Measurements from ENCODE around the gene AP2B1.

The AP2B1 gene

DNA sequence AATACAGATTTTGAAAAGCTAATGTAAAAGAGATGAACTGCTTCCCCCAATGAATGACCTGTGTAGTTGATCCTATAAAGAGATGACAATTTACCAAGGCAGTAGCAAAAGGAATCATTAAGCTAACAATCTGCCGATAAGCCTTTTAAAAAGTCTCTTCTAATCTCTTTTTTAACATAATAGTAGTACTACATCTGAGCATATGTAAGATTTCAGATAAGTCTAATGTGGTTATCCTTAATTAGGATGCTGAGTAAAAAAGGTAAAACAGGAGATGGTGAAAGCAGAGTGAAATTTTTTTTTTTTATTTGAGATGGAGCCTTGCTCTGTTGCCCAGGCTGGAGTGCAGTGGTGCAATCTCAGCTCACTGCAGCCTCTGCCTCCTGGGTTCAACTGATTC is 118.1 kb downstream of the AP2B1 start:
- DNase-seq: no peak

GRCh38 chr17:35705705-35706104 is 118.6 kb downstream of the AP2B1 start:
- DNase-seq: no peak

- no peak for DNase-seq
These were observed 121.0 kb downstream of the AP2B1 start for GRCh38 chr17:35708149-35708548.

- no peak for DNase-seq
These were observed 121.8 kb downstream of the AP2B1 start for GRCh38 chr17:35708951-35709350.

- no peak for DNase-seq
These were observed 122.8 kb downstream of the AP2B1 start for GRCh38 chr17:35709874-35710273.

GRCh38 chr17:35710950-35711349 is 123.8 kb downstream of the AP2B1 start:
- no peak for DNase-seq

- DNase-seq: no peak
These were observed 126.1 kb downstream of the AP2B1 start for GRCh38 chr17:35713069-35713728.

DNA sequence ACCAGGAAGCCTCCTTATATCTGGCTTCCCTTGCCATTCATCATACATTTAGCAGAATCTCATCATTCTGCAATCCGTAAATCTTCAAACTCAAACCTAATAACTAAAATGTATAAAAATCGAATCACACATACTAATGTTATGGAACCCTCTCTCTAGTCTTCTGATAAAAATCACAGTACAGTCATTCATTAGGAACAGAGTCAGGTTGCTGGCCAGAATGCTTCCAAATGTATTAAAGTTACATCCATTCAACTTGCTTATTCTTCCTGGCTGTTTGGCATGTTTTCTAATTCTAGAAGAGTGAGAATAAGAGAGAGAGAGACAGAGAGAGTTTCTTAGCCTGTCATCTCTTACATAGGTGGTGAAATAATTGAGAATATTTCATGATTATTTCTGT is 127.9 kb downstream of the AP2B1 start:
- DNase-seq: no peak

DNA sequence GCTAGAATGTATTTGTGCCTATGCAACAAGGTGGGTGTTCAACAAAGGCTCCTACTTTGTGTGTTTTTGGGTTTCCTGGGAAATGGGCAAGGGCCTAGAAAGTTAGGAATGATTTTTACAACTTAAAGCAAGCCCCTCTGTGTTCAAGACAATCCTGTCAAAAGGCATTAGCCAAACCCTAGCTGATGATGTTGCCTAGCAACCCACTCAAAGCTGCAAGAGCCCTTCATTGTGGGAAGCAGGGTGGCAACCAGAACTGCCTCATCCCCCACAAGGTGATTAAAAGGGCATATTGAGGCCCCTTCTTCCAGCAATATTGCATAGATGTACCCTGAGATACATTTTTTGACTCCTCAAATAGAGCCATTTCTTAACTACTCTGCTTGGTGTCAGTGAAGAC is 128.3 kb downstream of the AP2B1 start:
- DNase-seq: no peak

DNA sequence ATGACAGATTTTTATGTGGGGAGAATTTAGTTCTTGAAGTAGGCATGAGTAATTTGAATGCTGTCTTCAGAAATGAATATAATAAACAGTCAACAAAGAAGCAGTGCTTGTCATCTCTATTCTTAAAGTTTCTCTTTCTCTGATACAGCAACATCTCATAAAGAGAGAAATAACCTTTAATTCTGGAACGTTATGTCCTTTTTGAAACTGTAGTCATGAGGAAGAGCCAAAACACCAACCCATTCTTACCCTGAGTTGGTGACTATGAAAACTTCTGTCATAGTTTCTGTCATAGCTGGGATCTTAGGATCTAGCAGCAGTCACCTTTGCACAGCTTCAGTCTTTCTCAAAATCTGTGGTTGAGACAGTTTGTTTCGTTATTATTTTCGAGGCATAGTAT is 129.1 kb downstream of the AP2B1 start:
- DNase-seq: no peak

DNA sequence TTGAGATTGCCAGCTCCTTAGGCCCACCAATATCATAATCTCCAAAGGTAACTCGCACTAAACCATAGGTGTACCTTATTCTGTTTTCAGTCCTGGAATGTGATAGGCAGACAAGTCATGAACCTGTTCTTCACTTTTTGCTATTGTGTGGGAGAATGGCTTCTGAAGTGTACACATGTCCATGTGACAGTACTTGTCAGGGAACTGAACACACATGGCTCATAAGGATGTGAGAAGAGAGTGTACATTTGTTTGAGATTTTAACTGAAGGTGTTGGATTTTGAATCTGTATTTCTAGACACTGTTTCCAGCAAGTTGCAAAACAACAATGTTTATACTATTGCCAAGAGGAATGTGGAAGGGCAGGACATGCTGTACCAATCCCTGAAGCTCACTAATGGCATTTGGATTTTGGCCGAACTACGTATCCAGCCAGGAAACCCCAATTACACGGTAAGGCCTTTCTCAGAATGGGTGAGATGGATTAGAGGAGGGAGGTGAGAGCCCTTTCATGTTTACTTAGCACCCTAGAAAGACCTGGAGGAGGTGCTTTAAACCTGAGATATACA is 129.9 kb downstream of the AP2B1 start:
- no peak for DNase-seq

DNA sequence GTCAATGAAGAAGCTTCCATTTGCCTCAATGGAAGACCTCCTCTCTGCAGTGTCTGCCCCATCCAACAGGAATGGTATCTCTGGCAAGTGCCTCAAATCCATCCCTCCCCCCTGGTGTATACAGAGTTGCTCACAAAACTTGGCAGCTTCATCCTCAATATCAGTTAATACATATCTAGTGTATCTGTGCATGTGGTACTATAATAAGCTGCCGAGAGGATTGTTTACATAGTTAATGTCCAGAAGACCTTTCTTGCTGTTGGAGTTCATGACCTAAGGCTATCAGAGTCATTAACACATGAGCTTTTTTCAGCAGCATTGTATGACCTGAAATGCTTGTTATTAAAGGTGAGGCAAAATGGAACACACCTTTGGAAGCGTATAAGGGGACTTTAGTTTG is 130.4 kb downstream of the AP2B1 start:
- no peak for DNase-seq

DNA sequence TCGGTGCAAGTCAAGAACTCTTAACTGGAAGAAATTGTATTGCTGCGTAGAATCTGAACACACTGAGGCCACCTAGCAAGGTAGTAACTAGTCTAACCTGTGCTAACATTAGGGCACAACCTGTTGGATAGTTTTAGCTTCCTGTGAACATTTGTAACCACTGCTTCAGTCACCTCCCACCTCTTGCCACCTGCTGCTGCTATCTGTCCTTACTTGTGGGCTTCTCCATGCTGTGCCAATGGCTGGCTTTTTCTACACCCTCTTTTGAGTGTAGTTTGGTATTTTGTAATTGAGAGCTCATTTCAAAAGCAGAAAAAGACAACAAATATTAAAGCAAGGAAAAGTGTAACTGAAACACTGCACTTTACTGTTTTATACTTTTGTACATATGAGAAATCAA is 136.6 kb downstream of the AP2B1 start:
- DNase-seq: no peak

GRCh38 chr17:35725058-35725457 is 137.9 kb downstream of the AP2B1 start:
- no peak for DNase-seq

DNA sequence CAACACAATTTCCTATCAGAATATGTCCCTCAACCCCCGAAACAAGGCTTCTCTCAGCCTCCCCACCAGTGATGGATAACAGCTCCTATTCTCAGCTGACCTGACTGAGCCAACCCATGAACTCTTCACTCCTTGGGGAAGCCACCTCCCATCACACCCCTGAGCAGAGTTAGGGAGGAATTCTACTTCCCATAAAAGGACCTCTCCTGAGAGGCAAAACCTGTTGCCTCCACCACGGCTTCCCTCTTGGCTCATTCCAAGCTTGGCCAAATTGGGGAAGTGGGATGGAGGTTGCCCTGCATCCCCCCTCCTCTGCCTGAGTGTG is 138.6 kb downstream of the AP2B1 start:
- DNase-seq: no peak

DNA sequence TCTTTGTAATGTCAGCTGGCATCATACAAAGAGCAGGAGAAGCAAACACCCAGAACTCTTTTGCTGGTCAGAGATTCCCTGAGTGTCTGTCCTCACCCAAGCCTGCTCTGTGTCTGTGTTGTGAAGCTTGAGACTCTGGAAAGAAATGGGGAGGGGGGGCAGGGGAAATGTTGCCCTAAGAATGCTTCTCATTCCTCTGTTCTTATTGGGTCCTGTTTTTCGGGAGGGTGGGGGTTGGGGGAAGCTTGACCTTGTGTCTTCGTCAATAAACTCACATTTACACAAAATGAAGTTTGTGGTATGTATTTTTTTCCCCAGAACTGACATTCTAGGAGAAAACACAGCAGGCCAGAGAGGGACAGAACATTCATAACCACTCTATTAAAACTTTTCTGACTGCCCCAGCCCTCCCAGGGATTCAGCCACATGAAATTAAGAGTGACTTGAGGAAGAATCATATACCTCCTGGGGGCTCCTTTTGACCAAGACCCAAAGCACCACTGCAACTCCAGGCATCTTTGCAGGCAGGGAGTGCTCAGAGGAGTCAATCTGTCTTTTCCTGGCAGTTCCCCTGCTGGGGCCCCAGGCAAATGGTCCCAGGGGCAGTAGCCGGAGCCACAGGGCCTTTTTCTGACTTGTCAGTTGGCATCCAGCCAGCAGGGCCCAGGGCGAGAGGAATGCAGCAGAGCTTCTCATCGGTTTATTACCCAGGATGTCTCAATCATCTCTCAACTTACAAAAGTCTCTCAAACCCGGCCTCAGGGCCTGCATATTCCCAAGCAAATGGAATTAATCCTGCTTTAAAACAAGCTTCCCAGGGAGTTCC is 139.2 kb downstream of the AP2B1 start:
- no peak for DNase-seq

DNA sequence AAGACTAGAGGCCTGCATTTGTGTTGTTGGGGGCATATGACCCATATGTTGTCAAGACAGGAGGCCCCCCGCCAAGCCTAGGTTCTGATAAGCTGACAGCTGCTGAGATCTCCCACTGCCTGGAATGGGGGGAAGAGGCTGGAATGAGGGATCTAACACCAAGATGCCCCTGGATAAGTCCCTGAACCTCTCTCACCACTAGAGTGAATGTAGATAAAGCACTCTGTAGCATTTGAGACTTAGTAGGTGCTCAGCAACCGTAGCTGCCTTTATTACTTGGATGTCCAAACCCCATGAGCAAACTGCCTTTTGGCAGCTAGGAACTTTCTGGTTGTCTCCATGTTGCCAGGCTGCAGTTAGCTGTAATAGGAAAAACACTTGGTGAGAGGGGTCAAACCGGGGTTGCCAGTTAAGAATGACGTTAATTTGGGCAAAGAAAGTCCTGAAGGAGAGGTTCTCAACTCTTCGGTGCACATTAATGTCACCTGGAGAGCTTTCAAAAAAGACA is 139.9 kb downstream of the AP2B1 start:
- no peak for DNase-seq

- no peak for DNase-seq
These were observed 140.5 kb downstream of the AP2B1 start for GRCh38 chr17:35727635-35728034.

- no peak for DNase-seq
These were observed 141.4 kb downstream of the AP2B1 start for GRCh38 chr17:35728551-35728950.

DNA sequence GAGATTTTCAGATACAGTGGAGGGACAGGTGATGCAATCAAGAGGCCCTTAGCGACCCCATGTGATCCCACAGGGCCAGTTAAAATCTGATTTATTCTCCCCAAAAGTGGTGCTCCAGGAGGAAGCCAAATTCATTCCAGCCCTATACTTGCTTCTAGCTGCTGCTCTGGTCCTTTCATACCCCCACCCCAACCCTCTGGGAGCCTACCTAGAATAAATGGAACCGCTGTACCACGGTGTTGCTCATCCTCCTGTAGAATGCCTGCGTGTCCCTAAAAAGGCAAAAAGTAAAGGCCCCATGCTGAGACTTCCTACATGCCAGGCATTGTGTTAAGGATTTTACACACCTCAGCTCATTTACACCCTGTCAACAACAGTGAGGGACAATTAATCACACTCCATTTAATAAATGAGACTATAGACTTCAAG is 142.3 kb downstream of the AP2B1 start:
- DNase-seq: no peak

- no peak for DNase-seq
These were observed 143.4 kb downstream of the AP2B1 start for GRCh38 chr17:35730400-35731005.

DNA sequence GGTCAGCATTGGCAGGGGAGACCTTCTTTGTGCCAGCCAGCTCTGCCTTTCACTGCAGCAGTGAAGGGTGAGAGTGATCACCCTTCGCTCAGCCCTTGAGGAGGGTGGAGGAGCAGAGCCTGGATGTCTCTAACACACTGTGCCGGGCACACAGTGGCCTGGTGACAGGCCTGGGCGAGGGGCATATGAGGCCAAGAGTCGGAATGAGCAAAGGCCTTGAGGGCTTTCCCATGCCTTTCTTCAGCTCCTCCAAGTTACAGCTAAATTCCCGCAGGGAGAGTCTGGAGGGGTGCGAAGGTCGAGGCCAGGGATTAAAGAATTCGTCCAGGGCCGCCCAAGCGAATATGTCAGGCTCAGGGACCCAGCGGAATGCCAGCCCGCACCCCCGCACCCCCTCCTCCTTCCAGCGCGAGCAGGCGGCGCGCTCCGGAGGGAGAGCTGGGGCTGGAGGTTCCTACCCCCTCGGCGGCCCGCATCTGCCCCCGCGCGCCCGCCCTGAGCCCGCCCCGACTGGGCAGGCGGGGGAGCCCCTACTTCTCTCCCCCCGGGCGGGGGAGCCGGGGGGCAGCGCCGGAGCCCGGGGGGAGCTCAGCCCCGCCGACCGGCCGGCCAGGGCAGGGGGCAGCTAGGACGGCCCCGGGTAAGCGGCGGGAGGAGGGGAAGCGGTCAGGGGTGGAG is 144.3 kb downstream of the AP2B1 start, which contains the start of gene RASL10B:
Gene RASL10B, plus strand, starts transcription at position 401 of the 678 bp plus-strand sequence. CDS start 3,546 bp downstream, outside the sequence.
- no peak for DNase-seq

Data from NCI-H1048 (cell line).